H9 (cell line): Measurements from ENCODE around the gene IL1A. TPM values are rescaled to one million over a fixed set of nuclear protein-coding genes. Genes with fewer than 3 reads are reported as not detected.

ENCODE experiments used
- DNase-seq: peaks from one replicate; pipeline ENCODE4 v3.0.0-alpha.2; 2017
- H2AFZ ChIP-seq: one replicate; pipeline ENCODE4 v1.6.1; 2013; ENCODE audit warnings: mild to moderate bottlenecking, low read length, control low read depth, moderate library complexity
- H2AK5ac ChIP-seq: 2 replicates; pipeline ENCODE4 v1.6.1; 2013; ENCODE audit warnings: low read length, control low read depth, mixed read lengths; ENCODE audit not compliant: insufficient read length
- H2BK120ac ChIP-seq: one replicate; pipeline ENCODE4 v1.6.1; 2013; ENCODE audit warnings: low read depth, mild to moderate bottlenecking, low read length, control low read depth, inconsistent platforms; ENCODE audit not compliant: poor library complexity, severe bottlenecking
- H2BK12ac ChIP-seq: 2 replicates; pipeline ENCODE4 v1.6.1; 2013; ENCODE audit warnings: low read length, control low read depth, mixed read lengths, low read depth; ENCODE audit not compliant: insufficient read length
- H2BK15ac ChIP-seq: 2 replicates; pipeline ENCODE4 v1.6.1; 2013; ENCODE audit warnings: low read depth, low read length, control low read depth
- H2BK20ac ChIP-seq: one replicate; pipeline ENCODE4 v1.6.1; 2013; ENCODE audit warnings: low read depth, mild to moderate bottlenecking, low read length, control low read depth, inconsistent platforms; ENCODE audit not compliant: poor library complexity, severe bottlenecking
- H2BK5ac ChIP-seq: 2 replicates; pipeline ENCODE4 v1.6.1; 2013; ENCODE audit warnings: low read length, control low read depth, mixed read lengths; ENCODE audit not compliant: insufficient read length
- H3K14ac ChIP-seq: 2 replicates; pipeline ENCODE4 v1.6.1; 2013; ENCODE audit warnings: low read length, control low read depth; ENCODE audit not compliant: insufficient read depth
- H3K18ac ChIP-seq: 2 replicates; pipeline ENCODE4 v1.6.1; 2013; ENCODE audit warnings: low read depth, mild to moderate bottlenecking, mixed read lengths, low read length, control low read depth; ENCODE audit not compliant: insufficient read length
- H3K23ac ChIP-seq: 2 replicates; pipeline ENCODE4 v1.6.1; 2013; ENCODE audit warnings: low read length, control low read depth, mixed read lengths, low read depth; ENCODE audit not compliant: insufficient read length
- H3K23me2 ChIP-seq: 2 replicates; pipeline ENCODE4 v1.6.1; 2013; ENCODE audit warnings: low read depth, mild to moderate bottlenecking, mixed read lengths, low read length, control low read depth; ENCODE audit not compliant: insufficient read length, poor library complexity, severe bottlenecking
- H3K27ac ChIP-seq: 2 replicates; pipeline ENCODE4 v1.5.1; 2013; ENCODE audit warnings: low read length, control low read depth, mixed read lengths, low read depth; ENCODE audit not compliant: insufficient read length
- H3K27me3 ChIP-seq: 2 replicates; pipeline ENCODE4 v1.6.1; 2013; ENCODE audit warnings: low read length, control low read depth, inconsistent platforms; ENCODE audit not compliant: insufficient read depth
- H3K4ac ChIP-seq: 2 replicates; pipeline ENCODE4 v1.6.1; 2013; ENCODE audit warnings: low read depth, mild to moderate bottlenecking, control low read depth, inconsistent platforms, low read length, moderate library complexity
- H3K4me1 ChIP-seq: 2 replicates; pipeline ENCODE4 v1.6.1; 2013; ENCODE audit warnings: low read length, control low read depth, inconsistent platforms; ENCODE audit not compliant: insufficient read depth
- H3K4me2 ChIP-seq: 2 replicates; pipeline ENCODE4 v1.6.1; 2013; ENCODE audit warnings: low read length, control low read depth, mixed read lengths; ENCODE audit not compliant: insufficient read length, insufficient read depth
- H3K56ac ChIP-seq: 2 replicates; pipeline ENCODE4 v1.6.1; 2013; ENCODE audit warnings: low read depth, mild to moderate bottlenecking, mixed read lengths, low read length, control low read depth; ENCODE audit not compliant: insufficient read length
- H3K79me1 ChIP-seq: 2 replicates; pipeline ENCODE4 v1.6.1; 2013; ENCODE audit warnings: low read depth, mild to moderate bottlenecking, moderate library complexity, low read length, control low read depth, inconsistent platforms; ENCODE audit not compliant: insufficient read depth, poor library complexity, severe bottlenecking
- H3K79me2 ChIP-seq: 2 replicates; pipeline ENCODE4 v1.6.1; 2013; ENCODE audit warnings: low read length, control low read depth, inconsistent platforms; ENCODE audit not compliant: insufficient read depth
- H3K9ac ChIP-seq: 2 replicates; pipeline ENCODE4 v1.6.1; 2013; ENCODE audit warnings: low read length, control low read depth, mixed read lengths; ENCODE audit not compliant: insufficient read length; ENCODE audit errors: extremely low read depth
- H3K9me3 ChIP-seq: one replicate; pipeline ENCODE4 v1.6.1; 2013; ENCODE audit warnings: low read depth, low read length, inconsistent platforms; ENCODE audit not compliant: control insufficient read depth
- H3T11ph ChIP-seq: one replicate; pipeline ENCODE4 v1.6.1; 2013; ENCODE audit warnings: mild to moderate bottlenecking, low read length, control low read depth, inconsistent platforms
- H4K20me1 ChIP-seq: one replicate; pipeline ENCODE4 v1.6.1; 2013; ENCODE audit not compliant: control insufficient read depth, insufficient read length, insufficient read depth
- H4K5ac ChIP-seq: 2 replicates; pipeline ENCODE4 v1.6.1; 2013; ENCODE audit warnings: low read depth, mild to moderate bottlenecking, mixed read lengths, low read length, control low read depth; ENCODE audit not compliant: insufficient read length
- H4K8ac ChIP-seq: replicated peaks from 2 replicates; pipeline ENCODE4 v1.6.1; 2013; ENCODE audit warnings: low read length, control low read depth, mixed read lengths, low read depth; ENCODE audit not compliant: insufficient read length
- H4K91ac ChIP-seq: 2 replicates; pipeline ENCODE4 v1.6.1; 2013; ENCODE audit warnings: low read depth, mild to moderate bottlenecking, moderate library complexity, mixed read lengths, low read length, control low read depth; ENCODE audit not compliant: insufficient read length
- H3K27ac Mint-ChIP-seq, 3 experiments: 2 replicates in 2 of 3; 3 replicates in 1 of 3; pipeline ENCODE4 v1.8.0; 2020 to 2021; ENCODE audit warnings: mixed read lengths in 3 of 3, mild to moderate bottlenecking in 1 of 3, moderate library complexity in 1 of 3
- H3K27me3 Mint-ChIP-seq: 2 replicates; pipeline ENCODE4 v1.8.0; 2021; ENCODE audit warnings: low read depth, mild to moderate bottlenecking, moderate library complexity, mixed read lengths
- H3K36me3 Mint-ChIP-seq, 3 experiments: 2 replicates in 2 of 3; 3 replicates in 1 of 3; pipeline ENCODE4 v1.8.0; 2020 to 2021; ENCODE audit warnings: low read depth in 3 of 3, mixed read lengths in 3 of 3; ENCODE audit not compliant: insufficient read depth in 1 of 3
- H3K4me1 Mint-ChIP-seq, 2 experiments: 2 replicates each; pipeline ENCODE4 v1.8.0; 2020; ENCODE audit warnings: mixed read lengths in 2 of 2
- H3K4me3 Mint-ChIP-seq, 2 experiments: 2 replicates in 1 of 2; 3 replicates in 1 of 2; pipeline ENCODE4 v1.8.0; 2020 to 2021; ENCODE audit warnings: mild to moderate bottlenecking in 2 of 2, mixed read lengths in 2 of 2, moderate library complexity in 1 of 2
- H3K9me3 Mint-ChIP-seq, 2 experiments: 2 replicates in 1 of 2; 3 replicates in 1 of 2; pipeline ENCODE4 v1.8.0; 2020; ENCODE audit warnings: mild to moderate bottlenecking in 2 of 2, mixed read lengths in 2 of 2, moderate library complexity in 1 of 2
- WGBS: extraction: QIAGEN DNeasy Blood & Tissue Kit; methylation state at CpG from one replicate; pipeline ENCODE4 v1.1.7; 2013; ENCODE audit warnings: missing lambda C conversion rate, low lambda C conversion rate, mixed read lengths; ENCODE audit not compliant: insufficient read length; ENCODE audit errors: extremely low coverage; 5-methylcytosine and 5-hydroxymethylcytosine counted together
- total RNA-seq: library from RNA; stranded (reverse); gene quantifications from 2 replicates; pipeline ENCODE4 v1.2.1, GENCODE V29; 2021
- TF ChIP-seq, protein P1 (sequence below): fragments of 200-600 bp; sonication (generic); conservative IDR thresholded peaks from 3 replicates; pipeline ENCODE4 v1.8.0; 2021; ENCODE audit warnings: antibody characterized with exemption, mild to moderate bottlenecking

IL1A gene
- total RNA-seq, 1 experiment from 2014 or later: 0.35 TPM

DNA sequence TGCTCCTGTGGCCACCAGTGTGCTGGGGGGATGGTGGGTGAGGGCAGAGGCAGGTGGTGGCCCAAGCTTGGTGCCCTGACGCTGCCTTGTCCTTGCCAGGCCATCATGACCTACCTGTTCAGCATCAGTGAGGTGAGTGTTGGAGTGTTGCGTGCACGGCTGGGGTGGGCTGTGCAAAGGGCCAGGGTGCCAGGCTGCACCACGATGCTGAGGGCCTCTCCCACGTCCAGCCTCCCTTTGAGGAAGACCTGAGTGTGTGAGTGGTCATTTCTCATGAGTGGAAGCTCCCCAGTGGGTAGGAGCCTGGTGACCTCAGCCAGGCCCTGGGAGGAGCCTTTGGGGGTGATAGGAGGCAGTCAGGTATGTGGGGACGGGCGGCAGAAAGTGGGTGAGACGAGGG is 60.3 kb downstream of the IL1A start:
- Histone ChIP-seq H2BK120ac (no peak overlapping the region), H2BK12ac (no peak overlapping the region), H3K4me2 (no peak overlapping the region), H2BK15ac (no peak overlapping the region), H4K91ac (no peak overlapping the region), H3T11ph (no peak overlapping the region), H2AFZ (no peak overlapping the region), H2AK5ac (no peak overlapping the region), H3K14ac (no peak overlapping the region), H4K20me1 (no peaks in the 10 kb centered on the region), H3K9ac (no peak overlapping the region), H2BK20ac (no peak overlapping the region), H3K23me2 (no peaks in the 10 kb centered on the region), H3K18ac (no peak overlapping the region), H3K23ac (no peak overlapping the region), H3K27ac (no peak overlapping the region), H2BK5ac (no peak overlapping the region), H3K9me3 (no peaks in the 10 kb centered on the region), H4K5ac (no peak overlapping the region), H3K56ac (no peak overlapping the region), H3K79me1 (no peaks in the 10 kb centered on the region), H3K27me3 (no peaks in the 10 kb centered on the region), H3K4me1 (no peaks in the 10 kb centered on the region), H3K4ac (no peak overlapping the region), H4K8ac (no peak overlapping the region), H3K79me2 (no peaks in the 10 kb centered on the region)
- no peak overlapping the region for H3K4me3 Mint-ChIP-seq
- H3K27me3 Mint-ChIP-seq: no peaks in the 10 kb centered on the region
- no peak for DNase-seq
- no peak overlapping the region for H3K27ac Mint-ChIP-seq
- no CpG with 5 or more reads among the region's 8 CpGs for WGBS
- TF ChIP-seq, protein P1, sequence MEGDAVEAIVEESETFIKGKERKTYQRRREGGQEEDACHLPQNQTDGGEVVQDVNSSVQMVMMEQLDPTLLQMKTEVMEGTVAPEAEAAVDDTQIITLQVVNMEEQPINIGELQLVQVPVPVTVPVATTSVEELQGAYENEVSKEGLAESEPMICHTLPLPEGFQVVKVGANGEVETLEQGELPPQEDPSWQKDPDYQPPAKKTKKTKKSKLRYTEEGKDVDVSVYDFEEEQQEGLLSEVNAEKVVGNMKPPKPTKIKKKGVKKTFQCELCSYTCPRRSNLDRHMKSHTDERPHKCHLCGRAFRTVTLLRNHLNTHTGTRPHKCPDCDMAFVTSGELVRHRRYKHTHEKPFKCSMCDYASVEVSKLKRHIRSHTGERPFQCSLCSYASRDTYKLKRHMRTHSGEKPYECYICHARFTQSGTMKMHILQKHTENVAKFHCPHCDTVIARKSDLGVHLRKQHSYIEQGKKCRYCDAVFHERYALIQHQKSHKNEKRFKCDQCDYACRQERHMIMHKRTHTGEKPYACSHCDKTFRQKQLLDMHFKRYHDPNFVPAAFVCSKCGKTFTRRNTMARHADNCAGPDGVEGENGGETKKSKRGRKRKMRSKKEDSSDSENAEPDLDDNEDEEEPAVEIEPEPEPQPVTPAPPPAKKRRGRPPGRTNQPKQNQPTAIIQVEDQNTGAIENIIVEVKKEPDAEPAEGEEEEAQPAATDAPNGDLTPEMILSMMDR: no peak
- H3K9me3 Mint-ChIP-seq: no peaks in the 10 kb centered on the region
- H3K36me3 Mint-ChIP-seq: no peaks in the 10 kb centered on the region; a peak in 1 of 7 replicates
- peaks cover 6 to 10% of the 10 kb centered on the region in 2 experiments; a peak in 2 of 4 replicates for H3K4me1 Mint-ChIP-seq

Other genes starting within 250 kb of the IL1A start
- 72.0 and 83.6 TPM in 2 replicates for gene POLR1B, start 242.0 kb downstream of the IL1A start, total RNA-seq
- gene CHCHD5, start 199.9 kb downstream of the IL1A start, total RNA-seq: 30.6 and 32.3 TPM in 2 replicates
- gene SLC20A1, start 138.6 kb downstream of the IL1A start, total RNA-seq: 120 and 123 TPM in 2 replicates
- not detected in 2 replicates for gene NT5DC4, start 63.5 kb downstream of the IL1A start, total RNA-seq
- 18.8 and 23.3 TPM in 2 replicates for gene CKAP2L, start 19.9 kb downstream of the IL1A start, total RNA-seq
- not detected in 2 replicates for gene IL1B, start 52.3 kb upstream of the IL1A start, total RNA-seq
- gene IL37, start 126.7 kb upstream of the IL1A start, total RNA-seq: 0.55 TPM in 1 of 2 replicates, not detected in the other
- gene IL36G, start 193.5 kb upstream of the IL1A start, total RNA-seq: not detected in 2 replicates
- not detected in 2 replicates for gene IL36A, start 221.0 kb upstream of the IL1A start, total RNA-seq